NCI-H1694 (cell line): ENCODE results near the gene C11orf65.

Experiments
- DNase-seq: peaks from one replicate; lab custom pipeline; 2025; lab: John Stamatoyannopoulos, UW

Gene C11orf65

DNA sequence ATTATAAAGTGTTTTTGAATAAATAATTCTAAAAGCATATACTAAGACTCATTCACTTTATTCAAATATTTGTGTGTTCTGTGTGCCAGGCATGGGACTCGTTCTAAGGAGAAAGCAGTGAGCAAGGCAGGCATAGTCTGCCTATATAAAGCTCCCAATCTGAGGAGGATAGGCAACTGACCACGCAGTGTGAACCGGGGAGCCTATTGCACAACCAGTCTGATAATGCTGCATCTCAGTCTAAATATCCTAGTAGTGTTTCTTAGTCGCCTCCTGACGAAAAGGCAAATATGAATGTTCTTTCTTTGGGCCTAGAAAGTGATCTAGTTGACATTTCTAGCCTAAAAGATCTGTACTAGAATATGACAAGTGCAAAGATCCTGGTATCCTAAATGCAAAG, 98.3 kb downstream of the C11orf65 start:
- no peak for DNase-seq

DNA sequence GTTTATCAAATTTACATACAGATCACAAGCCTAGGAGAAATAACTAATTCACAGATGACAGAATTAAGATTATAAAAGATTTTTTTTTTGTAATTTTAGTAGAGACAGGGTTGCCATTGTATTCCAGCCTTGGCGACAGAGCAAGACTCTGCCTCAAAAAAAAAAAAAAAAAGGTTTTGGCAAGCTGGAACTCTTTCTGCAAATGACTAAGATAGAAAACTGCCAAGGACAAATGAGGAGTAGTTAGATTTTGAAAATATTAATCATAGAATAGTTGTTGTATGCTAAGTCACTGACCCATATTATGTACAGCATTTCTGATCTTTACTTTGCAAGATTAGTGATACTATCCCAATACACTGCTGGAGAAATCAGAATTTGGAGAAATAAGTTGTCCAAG, 99.2 kb downstream of the C11orf65 start:
- no peak for DNase-seq

DNA sequence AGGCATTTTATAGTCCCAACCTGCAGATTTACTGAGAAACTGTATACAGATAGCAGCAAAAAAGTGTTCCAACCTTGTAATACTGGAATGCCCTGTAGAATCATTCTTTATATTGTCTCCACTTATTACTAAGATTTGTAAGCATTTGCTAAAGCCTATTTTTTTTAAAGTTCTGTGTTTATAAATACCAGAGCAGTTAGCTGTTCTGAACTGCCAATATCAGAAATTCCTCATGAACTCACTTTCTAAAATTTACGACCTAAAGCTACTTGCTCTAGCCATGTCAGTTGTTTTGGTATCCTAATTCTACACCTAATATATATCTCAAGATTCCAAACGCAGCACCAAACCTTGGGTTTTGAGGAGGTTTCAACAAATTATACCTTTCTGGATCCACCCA, 103.2 kb downstream of the C11orf65 start:
- no peak for DNase-seq

DNA sequence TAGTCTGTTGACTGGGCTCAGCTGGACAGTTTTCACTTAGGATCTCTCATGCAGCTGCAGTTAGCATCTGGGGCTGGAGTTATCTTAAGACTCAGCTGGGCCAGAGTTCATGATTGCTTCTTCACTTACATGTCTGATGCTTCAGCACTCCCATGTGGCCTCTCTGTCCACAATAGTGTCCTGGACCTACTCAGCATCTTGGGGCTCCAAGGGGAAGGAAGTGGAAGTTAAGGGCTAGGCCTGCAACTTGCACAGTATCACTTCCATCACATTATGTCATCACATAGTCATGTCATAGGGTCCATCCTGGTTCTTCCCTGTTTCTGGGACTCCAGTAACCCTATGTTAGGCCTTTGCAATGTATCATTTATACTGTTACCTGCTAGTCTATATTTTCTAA, 115.9 kb downstream of the C11orf65 start:
- no peak for DNase-seq

DNA sequence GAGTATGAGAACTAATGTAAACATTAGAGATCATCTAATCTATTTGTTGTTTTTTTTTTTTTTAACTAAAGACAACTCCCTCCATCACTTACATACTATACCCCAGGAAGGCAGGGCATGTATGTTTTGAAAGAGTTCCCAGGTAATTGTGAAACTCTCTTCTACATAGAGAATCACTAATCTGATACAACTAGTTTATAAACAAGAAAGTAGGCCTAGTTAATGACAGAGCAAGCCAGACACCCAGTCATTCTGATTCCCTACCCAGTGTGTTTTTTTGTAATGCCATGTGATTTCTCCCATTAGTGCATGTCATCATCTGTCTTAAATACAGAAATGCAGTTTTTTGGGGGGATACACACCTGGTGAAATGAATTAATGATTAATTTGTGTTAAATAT, 120.9 kb downstream of the C11orf65 start:
- DNase-seq = no peak

DNA sequence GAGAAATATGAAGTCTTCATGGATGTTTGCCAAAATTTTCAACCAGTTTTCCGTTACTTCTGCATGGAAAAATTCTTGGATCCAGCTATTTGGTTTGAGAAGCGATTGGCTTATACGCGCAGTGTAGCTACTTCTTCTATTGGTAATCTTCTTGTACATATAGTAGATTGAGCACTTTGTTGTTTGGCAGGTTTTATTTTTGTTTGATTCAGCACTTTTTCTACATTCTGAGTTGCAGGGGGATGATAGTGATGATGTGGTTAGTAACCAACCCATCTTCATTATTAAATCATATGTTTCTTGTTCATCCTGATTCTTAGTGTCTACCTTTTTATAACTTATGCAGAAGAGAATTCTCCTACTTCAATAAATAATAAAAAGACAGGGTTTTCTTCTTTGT, 121.6 kb downstream of the C11orf65 start:
- no peak for DNase-seq

DNA sequence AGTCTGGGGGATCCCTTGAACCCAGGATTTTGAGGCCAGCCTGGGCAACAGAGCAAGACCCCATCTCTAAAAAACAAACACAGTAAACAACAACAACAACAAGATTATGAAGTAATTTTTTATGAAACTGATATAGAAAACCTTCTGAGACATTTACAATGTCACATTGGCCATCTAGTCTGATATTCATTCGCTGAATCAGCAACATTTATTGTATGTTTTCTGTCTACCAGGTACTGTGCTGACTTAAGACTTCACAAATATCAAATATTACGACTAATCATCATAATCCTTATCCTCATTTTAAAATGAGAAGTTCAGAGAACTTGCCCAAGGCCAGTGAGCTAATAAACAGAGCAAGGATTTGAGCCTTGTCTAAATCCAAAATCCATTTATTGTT, 123.6 kb downstream of the C11orf65 start:
- no peak for DNase-seq

DNA sequence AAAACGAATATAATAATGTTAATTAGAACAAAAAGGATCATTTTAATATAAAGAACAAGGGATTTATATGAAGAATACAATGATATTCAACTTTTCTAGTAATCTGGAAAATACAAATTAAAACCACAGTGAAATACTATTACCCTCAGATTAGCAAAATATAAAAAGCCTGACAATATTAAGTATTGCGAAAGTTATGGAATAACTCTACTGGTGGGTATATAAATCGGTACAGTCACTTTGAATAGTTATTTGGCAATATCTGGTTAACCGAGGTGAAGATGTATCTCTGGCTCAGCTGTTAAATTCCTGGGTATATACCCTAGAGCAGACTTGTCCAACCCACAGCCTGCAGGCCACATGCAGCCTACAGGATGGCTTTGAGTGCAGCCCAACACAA, 125.7 kb downstream of the C11orf65 start:
- DNase-seq = no peak

DNA sequence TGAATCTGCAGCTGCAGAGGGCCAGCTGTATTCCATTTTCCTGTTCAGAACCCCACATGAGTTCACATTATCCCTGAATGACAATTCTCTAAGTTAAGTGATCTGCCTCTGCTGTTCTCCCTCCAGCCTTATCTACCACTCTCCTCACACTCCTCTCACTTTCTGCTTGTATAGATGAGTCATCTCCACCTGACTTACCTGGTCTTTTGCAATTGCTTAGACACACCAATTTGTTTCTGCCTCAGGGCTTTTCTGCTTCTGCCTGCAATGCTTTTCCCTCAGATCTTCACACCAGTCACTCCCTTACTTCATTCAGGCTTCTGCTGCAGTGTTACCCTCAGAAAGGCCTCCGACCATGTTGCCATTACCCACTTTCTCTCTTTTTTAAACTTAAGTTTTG, 126.4 kb downstream of the C11orf65 start:
- no peak for DNase-seq

DNA sequence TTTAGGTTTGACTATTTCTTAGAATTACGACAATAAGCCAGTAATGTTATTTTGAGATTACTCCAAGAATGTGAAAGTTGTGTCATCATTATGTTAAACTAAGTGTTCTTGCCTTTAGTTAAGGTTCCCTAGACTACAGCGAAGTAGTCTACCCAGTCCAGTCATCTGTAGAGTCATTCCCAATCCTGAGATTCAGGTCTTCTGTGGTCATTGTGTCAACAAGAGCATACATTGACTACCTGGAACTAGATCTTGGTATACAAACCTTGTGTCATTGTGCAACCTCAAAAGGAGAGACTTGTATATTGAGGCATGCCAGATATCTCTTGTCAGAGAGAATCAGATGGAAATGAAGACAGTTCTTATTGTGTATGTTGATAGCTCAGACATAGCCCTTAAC, 128.6 kb downstream of the C11orf65 start:
- DNase-seq = no peak

DNA sequence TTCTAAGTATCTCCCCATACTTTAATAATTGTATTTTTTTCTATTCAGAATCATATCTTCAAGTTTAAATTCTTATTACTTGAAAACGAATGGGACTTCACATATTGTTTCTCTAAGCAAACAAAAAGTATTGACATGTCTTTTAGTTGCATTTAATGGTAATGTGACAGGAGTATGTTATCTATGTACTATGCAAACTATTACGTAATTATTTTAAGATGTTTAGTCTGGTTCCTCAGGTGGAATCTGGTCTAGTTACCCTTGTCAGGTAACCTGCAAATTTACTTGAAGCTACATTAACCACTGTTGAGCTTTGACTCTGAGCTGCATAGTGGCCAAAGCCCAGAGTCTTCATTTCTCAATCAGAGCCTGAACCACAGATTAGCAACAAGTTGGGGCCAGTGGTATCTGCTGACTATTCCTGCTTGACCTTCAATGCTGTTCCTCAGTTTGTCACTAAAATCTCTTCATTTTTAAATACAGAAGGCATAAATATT, 133.9 kb downstream of the C11orf65 start:
- no peak for DNase-seq
